Colonic mucosa (tissue), 4 donors: ENCODE data around the gene ENTPD6. TPM values are rescaled to one million over a fixed set of nuclear protein-coding genes. Genes with fewer than 3 reads are reported as not detected.

Experiments
- DNase-seq: peaks from one replicate; pipeline ENCODE4 v3.0.0-alpha.2; 2020
- H3K27ac ChIP-seq: fragments of 200-600 bp; one replicate; pipeline ENCODE4 v1.8.0; 2021
- H3K27me3 ChIP-seq: fragments of 200-600 bp; one replicate; pipeline ENCODE4 v1.8.0; 2021
- H3K36me3 ChIP-seq: fragments of 200-600 bp; one replicate; pipeline ENCODE4 v1.8.0; 2021
- H3K4me1 ChIP-seq: fragments of 200-600 bp; one replicate; pipeline ENCODE4 v1.8.0; 2021; ENCODE audit warnings: mild to moderate bottlenecking
- H3K4me3 ChIP-seq: fragments of 200-600 bp; one replicate; pipeline ENCODE4 v1.8.0; 2021
- H3K9ac ChIP-seq, 2 donors: one replicate each; pipeline ENCODE4 v1.7.0; 2013; ENCODE audit warnings: control low read depth in 2 of 2, low read depth in 2 of 2, low read length in 2 of 2
- H3K9me3 ChIP-seq: fragments of 200-600 bp; one replicate; pipeline ENCODE4 v1.8.0; 2021
- CTCF ChIP-seq: fragments of 200-600 bp; IDR thresholded peaks from one replicate; pipeline ENCODE4 v1.8.0; 2022; ENCODE audit warnings: antibody characterized with exemption, mild to moderate bottlenecking
- intact Hi-C: fragments of 100-400 bp; cut with DNase I; formaldehyde crosslinking; loops from one replicate; pipeline ENCODE4 v1.14.1; 2022
- total RNA-seq, 2 donors: library from RNA; stranded (reverse); fragmentation: NEBNext Ultra II Directional in 1 of 2; extraction: Animal tissue kit (Norgen Biotek cat#: 25700) in 1 of 2; gene quantifications; one replicate each; pipeline ENCODE4 v1.2.1, GENCODE V29; 2021
- donor health status: healthy.
- donor health status: DM: no; HTN: no; CAD: no.
- donor health status: DM: no; HTN: no; CAD: no.

Gene ENTPD6
- 100 to 1,000 TPM; 120 to 201 TPM for total RNA-seq

DNA sequence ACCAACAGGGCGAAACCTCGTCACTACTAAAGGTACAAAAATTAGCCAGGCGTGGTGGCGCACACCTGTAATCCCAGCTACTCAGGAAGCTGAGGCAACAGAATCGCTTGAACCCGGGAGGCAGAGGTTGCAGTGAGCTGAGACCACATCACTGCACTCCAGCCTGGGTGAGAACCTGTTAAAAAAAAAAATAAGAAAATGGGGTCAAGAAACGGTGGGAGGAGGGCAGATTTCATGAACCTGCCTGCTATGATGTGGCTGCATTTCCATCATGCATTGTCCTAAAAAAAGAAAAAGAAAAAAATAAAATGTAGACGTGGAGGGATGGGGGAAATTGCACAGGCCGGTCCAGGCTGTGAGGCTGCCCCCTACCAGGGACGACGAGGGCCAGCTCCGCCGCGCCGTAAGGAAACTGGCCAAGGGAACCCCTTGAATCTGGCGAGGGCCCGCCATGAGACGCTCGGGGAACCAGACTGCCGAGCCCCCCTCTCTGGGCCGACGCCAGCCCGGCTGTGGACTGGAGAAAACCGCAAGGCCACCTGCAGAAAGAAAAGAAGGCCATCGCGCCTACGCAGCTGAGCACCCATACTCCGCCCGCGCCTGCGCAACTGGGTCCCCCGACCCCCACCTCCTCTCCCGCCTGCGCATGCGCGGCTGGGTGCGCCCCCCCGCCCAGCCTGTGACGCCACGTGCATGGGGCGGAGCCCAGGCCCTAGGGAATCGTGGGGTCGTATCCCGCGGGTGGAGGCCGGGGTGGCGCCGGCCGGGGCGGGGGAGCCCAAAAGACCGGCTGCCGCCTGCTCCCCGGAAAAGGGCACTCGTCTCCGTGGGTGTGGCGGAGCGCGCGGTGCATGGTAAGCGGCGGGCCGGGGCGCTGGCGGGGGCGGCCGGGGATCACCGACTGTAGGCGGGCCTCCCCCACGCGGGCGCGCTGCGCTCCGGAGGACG is at the start of gene ENTPD6:
Gene ENTPD6, plus strand, starts transcription at position 699 of the 948 bp plus-strand sequence. CDS start 10,825 bp downstream, outside the sequence.
- intact Hi-C loops: loop anchor here (5.0 kb wide), 2 partner anchors 52 to 202 kb away; partner anchors contain the start of gene PYGB
- no peak for TF ChIP-seq CTCF
- Histone ChIP-seq H3K27me3 (no peaks in the 10 kb centered on the region), H3K9me3 (no peaks in the 10 kb centered on the region), H3K36me3 (no peaks in the 10 kb centered on the region), H3K9ac (peak within 1 kb of the TSS; percentile 94 to 99), H3K27ac (peak within 1 kb of the TSS; percentile 94), H3K4me3 (peak within 1 kb of the TSS; percentile 83), H3K4me1 (peaks cover 10% of the 10 kb centered on the region)
- DNase-seq: peak; percentile 94

DNA sequence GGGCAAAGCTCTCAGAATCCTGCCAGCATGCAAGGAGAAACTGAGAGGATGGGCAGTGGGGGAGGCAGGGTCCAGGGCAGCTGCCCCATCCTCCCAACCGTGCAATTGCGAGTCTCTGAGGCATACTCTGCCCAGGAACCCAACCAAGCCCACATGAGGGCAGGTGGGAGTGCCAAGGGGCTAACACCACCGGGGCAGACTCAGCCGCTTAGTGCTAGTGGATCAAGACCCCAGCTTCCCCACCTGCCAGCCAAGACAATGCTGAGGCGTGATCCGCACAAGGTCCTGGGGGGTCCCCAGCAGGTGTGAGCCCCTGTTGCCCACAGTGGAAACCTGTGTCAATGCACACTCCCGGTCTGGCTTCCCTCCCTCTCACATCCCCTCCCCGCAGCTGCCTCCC is 48.5 kb upstream of the ENTPD6 start:
- no peak for DNase-seq
- H3K4me3 ChIP-seq: no peak overlapping the region
- H3K4me1 ChIP-seq: peaks cover 4% of the 10 kb centered on the region
- no peak overlapping the region for H3K9ac ChIP-seq
- no peak overlapping the region for H3K27ac ChIP-seq
- intact Hi-C loops: no loop called here
- H3K27me3 ChIP-seq: peaks cover 6% of the 10 kb centered on the region
- no peak for TF ChIP-seq CTCF
- H3K36me3 ChIP-seq: no peaks in the 10 kb centered on the region
- no peaks in the 10 kb centered on the region for H3K9me3 ChIP-seq

- no peaks in the 10 kb centered on the region for H3K9me3 ChIP-seq
- H3K9ac ChIP-seq: no peak overlapping the region
- no peak overlapping the region for H3K4me3 ChIP-seq
- no peak for DNase-seq
- peaks cover 4% of the 10 kb centered on the region for H3K4me1 ChIP-seq
- no peak overlapping the region for H3K27ac ChIP-seq
- TF ChIP-seq CTCF: no peak
- H3K27me3 ChIP-seq: peaks cover 6% of the 10 kb centered on the region
- intact Hi-C loops: no loop called here
- H3K36me3 ChIP-seq: no peaks in the 10 kb centered on the region
These were observed 47.8 kb upstream of the ENTPD6 start for GRCh38 chr20:25147716-25148115.

DNA sequence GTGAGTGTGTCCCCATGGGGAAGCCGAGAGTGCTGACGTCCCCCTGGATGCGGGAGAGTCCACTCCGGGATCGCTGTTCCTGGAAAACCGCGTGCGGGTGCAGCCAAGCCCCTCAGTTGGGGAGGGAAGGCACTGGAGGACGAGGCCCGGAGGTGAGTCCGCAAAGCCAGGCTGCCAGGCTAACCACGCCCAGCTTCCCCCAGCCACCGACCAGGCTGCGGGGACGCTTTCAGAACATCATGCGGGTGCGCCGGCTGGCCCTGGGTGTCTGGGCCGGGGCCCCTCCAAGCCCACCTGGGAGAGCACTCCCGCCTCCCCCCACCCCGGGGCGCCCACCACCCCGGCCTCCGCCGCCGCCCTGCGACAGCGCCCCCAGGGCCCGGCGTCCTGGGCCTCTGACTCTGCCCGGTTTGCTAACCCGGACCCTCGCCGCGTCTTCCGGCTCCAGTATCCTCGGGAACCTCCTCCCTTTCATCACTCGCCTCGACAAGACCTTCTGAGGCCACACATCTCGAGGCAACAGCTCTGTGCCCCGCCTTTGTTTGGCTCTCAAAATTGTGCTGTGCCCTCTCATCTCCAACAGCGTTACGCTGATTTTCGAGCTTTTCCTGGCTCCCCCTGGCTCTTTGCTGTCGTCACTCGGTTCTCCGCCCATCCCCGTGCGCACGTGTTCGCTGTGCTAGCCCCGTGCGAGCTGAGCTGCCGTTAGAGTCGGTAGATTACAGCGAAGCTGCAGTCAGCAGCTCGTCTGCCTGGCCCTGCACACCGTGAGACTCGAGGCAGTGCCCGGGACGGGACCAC is 47.1 kb upstream of the ENTPD6 start:
- peak overlapping the region; percentile 31 for H3K4me3 ChIP-seq
- peaks cover 6% of the 10 kb centered on the region for H3K27me3 ChIP-seq
- no peak overlapping the region for H3K27ac ChIP-seq
- peak overlapping the region in 1 of 2 donors; percentile 35 for H3K9ac ChIP-seq
- no peaks in the 10 kb centered on the region for H3K9me3 ChIP-seq
- H3K4me1 ChIP-seq: peaks cover 4% of the 10 kb centered on the region
- TF ChIP-seq CTCF: no peak
- intact Hi-C loops: no loop called here
- no peaks in the 10 kb centered on the region for H3K36me3 ChIP-seq
- peak; percentile 30 for DNase-seq

DNA sequence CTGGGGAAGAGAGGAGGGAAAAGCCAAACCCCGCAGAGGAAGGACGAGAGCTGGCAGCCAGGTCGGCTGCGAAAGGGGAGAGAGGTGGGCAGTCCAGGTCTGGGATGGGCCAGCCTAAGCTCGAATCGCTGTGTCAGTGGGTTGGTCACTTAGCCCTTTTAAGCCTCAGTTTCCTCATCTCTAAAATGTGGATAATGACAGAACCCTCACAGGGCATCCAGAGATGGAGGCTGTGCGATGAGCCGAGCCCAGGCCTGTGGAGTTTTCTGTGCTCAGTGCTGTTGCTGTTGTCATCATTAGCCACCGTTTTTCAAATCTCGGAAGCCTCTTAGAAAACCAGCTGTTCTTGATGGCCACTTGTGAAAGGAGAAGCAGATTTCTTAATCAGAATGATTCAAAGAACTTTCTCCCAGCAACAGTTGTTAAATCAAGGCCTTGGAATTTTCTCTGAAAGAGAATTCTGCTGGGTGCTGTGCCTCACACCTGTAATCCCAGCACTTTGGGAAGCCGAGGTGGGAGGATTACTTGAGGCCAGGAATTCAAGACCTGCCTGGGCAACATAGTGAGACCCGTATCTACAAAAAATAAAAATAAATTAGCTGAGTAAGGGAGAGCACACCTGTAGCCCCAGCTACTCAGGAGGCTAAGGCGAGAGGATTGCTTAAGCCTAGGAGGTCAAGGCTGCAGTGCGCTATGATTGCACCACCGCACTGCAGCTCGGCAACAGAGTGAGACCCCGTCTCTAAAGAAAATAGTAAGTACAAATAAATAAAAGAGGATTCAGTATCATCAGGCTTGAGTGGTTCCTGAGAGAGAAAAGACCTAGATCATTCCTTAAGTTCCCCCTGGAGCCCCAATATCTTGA is 46.3 kb upstream of the ENTPD6 start:
- intact Hi-C loops: no loop called here
- H3K9ac ChIP-seq: no peak overlapping the region
- H3K27ac ChIP-seq: no peak overlapping the region
- no peaks in the 10 kb centered on the region for H3K9me3 ChIP-seq
- DNase-seq: no peak
- TF ChIP-seq CTCF: no peak
- H3K4me3 ChIP-seq: peak overlapping the region; percentile 31
- peaks cover 6% of the 10 kb centered on the region for H3K27me3 ChIP-seq
- peaks cover 4% of the 10 kb centered on the region for H3K4me1 ChIP-seq
- no peaks in the 10 kb centered on the region for H3K36me3 ChIP-seq
